Measurements from ENCODE around the gene NMT1. TPM values are rescaled to one million over a fixed set of nuclear protein-coding genes. Genes with fewer than 3 reads are reported as not detected.

NMT1 gene
- total RNA-seq, 1 donor from 2014 or later, result 91.4 TPM

DNA sequence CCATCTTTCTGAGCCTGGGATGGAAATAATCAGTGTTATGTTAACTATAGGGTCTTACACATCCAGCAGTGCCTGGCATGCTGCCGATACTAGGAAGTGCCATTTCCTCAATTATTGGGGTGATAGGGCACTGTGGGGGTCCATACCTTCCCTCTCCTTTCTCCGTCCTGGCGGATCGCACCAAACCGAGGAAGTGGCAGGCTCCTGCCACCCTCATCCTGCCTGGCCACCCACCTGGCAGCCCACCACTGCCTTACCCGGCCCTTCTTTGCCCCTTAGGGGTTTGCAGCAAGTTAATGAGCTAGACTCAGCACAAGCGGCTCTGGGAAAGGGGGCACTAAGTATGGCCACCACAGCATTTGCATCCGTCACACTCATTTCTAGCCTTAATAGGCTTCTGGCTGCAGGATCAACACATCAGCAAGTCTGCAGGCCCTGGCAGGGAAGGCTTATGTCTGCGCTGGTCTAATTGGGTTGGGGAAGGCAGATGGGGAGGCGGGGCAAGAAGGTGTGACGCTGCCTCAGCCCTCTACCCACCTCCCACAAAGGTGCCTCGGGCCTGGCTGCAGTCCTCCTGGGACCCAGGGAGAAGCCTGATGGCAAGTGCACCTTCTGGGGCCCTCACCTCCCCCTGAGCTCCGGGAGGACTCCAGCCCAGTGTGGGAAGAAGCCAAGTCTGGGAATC lies 38.3 kb upstream of the NMT1 start:
- Mint-ChIP-seq H3K27me3 (ENCODE audit: low read depth) (no peaks in the 10 kb centered on the region), H3K27ac (ENCODE audit: unreplicated experiment) (no peak overlapping the region), H3K4me3 (ENCODE audit: unreplicated experiment) (no peak overlapping the region), H3K36me3 (ENCODE audit: low read depth) (peaks cover 8% of the 10 kb centered on the region), H3K4me1 (ENCODE audit: low read depth) (peaks cover 26% of the 10 kb centered on the region), H3K9me3 (ENCODE audit: low read depth) (no peaks in the 10 kb centered on the region)
- TF ChIP-seq, protein P1, sequence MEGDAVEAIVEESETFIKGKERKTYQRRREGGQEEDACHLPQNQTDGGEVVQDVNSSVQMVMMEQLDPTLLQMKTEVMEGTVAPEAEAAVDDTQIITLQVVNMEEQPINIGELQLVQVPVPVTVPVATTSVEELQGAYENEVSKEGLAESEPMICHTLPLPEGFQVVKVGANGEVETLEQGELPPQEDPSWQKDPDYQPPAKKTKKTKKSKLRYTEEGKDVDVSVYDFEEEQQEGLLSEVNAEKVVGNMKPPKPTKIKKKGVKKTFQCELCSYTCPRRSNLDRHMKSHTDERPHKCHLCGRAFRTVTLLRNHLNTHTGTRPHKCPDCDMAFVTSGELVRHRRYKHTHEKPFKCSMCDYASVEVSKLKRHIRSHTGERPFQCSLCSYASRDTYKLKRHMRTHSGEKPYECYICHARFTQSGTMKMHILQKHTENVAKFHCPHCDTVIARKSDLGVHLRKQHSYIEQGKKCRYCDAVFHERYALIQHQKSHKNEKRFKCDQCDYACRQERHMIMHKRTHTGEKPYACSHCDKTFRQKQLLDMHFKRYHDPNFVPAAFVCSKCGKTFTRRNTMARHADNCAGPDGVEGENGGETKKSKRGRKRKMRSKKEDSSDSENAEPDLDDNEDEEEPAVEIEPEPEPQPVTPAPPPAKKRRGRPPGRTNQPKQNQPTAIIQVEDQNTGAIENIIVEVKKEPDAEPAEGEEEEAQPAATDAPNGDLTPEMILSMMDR (IDR thresholded peaks at IDR 0.05), result no peak
- no peak for DNase-seq (ENCODE audit: low spot score)

DNA sequence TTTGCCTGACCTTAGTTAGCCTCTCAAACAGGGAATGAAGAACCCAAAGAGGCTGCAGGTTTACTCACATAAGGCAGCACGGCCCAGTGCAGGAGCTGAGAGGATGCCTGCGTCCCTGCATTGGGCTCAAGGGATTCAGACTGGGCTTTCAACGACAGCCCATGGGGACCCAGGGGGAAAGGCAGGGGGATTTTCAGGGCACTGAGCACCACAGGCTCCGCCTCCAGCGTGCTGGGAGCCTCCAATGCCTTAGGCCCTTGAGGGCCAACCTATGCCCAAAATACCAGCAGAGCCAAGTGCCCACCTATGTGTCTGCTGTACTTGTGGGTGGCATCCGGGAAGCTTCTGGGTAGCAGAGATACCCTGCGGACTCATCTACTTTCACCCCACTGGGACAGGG lies 32.0 kb upstream of the NMT1 start:
- Mint-ChIP-seq H3K9me3 (ENCODE audit: low read depth) (no peaks in the 10 kb centered on the region), H3K4me1 (ENCODE audit: low read depth) (no peaks in the 10 kb centered on the region), H3K27me3 (ENCODE audit: low read depth) (no peaks in the 10 kb centered on the region), H3K27ac (ENCODE audit: unreplicated experiment) (no peak overlapping the region), H3K36me3 (ENCODE audit: low read depth) (peaks cover 17% of the 10 kb centered on the region), H3K4me3 (ENCODE audit: unreplicated experiment) (no peak overlapping the region)
- DNase-seq (ENCODE audit: low spot score), result no peak
- TF ChIP-seq, protein P1 (IDR thresholded peaks at IDR 0.05), result no peak

DNA sequence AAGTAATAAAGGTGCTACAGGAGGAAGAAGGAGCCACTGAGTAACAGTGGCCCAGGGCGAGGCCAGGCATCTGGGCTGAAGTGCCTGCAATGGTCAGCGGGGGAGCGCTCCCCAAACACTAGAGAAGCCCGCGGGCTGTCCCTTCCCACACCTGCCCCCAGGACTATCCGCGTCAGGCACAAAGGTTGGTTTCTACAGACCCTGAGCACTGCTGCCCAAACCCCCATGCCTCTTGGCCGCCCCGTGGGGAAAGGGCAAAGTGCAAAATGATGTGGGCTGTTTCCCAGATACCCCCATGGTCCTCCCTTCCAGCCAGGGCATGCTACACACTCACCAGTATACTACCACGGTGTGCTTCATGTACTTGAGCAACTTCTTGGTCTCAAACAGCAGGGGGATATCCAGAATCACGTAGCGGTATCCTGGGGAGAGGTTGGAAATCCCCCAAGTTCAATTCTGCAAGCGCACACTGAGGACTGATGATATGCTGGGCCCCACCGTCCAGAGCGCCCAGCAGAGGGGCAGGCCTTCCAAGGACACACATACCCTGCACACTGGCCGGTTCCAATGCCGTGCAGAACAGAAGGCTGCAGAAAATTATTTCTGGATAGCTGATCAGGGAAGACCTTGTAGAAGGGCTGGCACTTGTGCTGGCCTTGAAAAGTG lies 31.2 kb upstream of the NMT1 start:
- no peak for DNase-seq (ENCODE audit: low spot score)
- TF ChIP-seq, protein P1 (IDR thresholded peaks at IDR 0.05), result no peak
- no peaks in the 10 kb centered on the region for H3K9me3 Mint-ChIP-seq (ENCODE audit: low read depth)
- H3K36me3 Mint-ChIP-seq (ENCODE audit: low read depth), result peaks cover 18% of the 10 kb centered on the region
- H3K4me3 Mint-ChIP-seq (ENCODE audit: unreplicated experiment), result no peak overlapping the region
- H3K4me1 Mint-ChIP-seq (ENCODE audit: low read depth), result no peaks in the 10 kb centered on the region
- no peaks in the 10 kb centered on the region for H3K27me3 Mint-ChIP-seq (ENCODE audit: low read depth)
- H3K27ac Mint-ChIP-seq (ENCODE audit: unreplicated experiment), result no peak overlapping the region

DNA sequence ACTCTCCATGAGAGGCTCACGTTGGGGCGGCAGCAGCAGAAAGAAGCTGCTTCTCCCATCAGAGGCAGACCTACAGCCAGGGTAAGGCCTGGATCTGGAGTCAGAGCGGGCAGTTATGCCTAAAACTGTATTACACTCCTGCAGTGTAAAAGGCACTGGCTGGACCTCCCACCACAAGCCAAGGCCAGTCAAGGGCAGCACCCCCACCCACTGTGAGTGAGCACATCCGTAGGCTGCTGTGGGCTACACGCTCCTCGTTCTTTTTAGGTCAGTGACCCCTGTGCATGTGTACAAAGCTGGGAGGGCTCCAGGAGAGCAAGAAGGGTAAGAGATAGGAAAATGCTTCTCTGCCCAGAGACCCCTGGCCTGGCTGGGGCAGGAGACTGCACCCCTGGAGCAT lies 30.4 kb upstream of the NMT1 start:
- no peak for DNase-seq (ENCODE audit: low spot score)
- Mint-ChIP-seq H3K36me3 (ENCODE audit: low read depth) (peaks cover 18% of the 10 kb centered on the region), H3K9me3 (ENCODE audit: low read depth) (no peaks in the 10 kb centered on the region), H3K4me1 (ENCODE audit: low read depth) (no peaks in the 10 kb centered on the region), H3K27me3 (ENCODE audit: low read depth) (no peaks in the 10 kb centered on the region), H3K4me3 (ENCODE audit: unreplicated experiment) (no peak overlapping the region), H3K27ac (ENCODE audit: unreplicated experiment) (no peak overlapping the region)
- TF ChIP-seq, protein P1 (IDR thresholded peaks at IDR 0.05), result no peak

DNA sequence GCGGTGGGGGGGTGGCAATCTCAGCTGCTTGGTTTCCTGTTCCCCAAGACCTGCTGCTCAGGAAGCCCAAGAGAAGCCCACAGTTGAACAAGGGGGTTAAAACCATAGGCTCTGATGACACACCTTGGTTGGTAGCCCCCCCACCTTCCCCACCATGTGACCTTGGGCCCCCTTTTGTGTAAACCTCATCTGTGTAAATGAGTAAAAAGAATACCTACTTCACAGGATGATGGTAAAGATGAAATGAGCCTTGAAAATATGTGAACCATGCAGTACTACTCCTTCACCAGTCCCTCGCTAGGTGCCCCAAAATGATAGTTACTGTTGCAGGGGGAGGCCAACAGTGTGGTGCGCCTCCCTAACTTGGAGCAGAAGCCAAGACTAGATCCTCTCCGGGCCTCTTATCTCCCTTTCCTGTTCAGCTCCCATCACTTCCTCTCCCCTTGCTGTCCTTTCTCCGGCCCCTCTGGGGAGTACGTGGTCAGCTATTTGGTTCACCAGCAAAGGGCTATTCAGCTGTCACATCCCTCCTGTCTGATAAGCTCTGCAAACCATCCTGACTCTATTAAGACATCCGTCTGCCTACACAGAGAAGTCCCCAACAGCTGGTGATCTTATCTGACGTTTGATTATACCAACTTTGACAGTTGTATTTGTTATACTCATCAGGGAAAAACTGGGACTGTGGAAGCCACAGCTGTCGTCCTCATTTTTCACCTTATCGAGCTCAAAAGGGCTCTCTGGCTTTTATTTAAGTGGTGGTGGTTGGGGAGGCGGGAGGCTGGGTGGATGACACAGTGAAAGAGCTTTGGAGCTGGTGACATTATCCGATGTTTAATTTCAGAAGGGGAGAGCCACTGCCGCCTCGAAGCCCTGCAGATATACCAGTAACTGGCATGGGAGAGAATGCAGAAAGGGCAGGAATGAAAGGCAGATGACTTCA lies 29.6 kb upstream of the NMT1 start:
- Mint-ChIP-seq H3K27ac (ENCODE audit: unreplicated experiment) (no peak overlapping the region), H3K9me3 (ENCODE audit: low read depth) (no peaks in the 10 kb centered on the region), H3K27me3 (ENCODE audit: low read depth) (no peaks in the 10 kb centered on the region), H3K36me3 (ENCODE audit: low read depth) (peaks cover 17% of the 10 kb centered on the region), H3K4me1 (ENCODE audit: low read depth) (no peaks in the 10 kb centered on the region), H3K4me3 (ENCODE audit: unreplicated experiment) (no peak overlapping the region)
- no peak for DNase-seq (ENCODE audit: low spot score)
- TF ChIP-seq, protein P1 (IDR thresholded peaks at IDR 0.05), result no peak
